Left cardiac atrium (tissue), 4 donors: ENCODE measurements around the gene KCNMB3. TPM values are rescaled to one million over a fixed set of nuclear protein-coding genes. Genes with fewer than 3 reads are reported as not detected.
A peak's percentile ranks its signal among the peaks of the same experiment; 100 is the strongest.
"Not testable (repeated sequence)": the region's sequence is repeated elsewhere in the genome, so short reads cannot be mapped to it uniquely, and the experiment has no call there.

Source experiments
- ATAC-seq, 2 donors: fragments of 200-7000 bp; cut with Tn5 transposase; one replicate each; pipeline ENCODE4 v1.9.1; 2020; ENCODE audit warnings: mild to moderate bottlenecking in 2 of 2, moderate library complexity in 2 of 2
- DNase-seq: peaks from one replicate; pipeline ENCODE4 v3.0.0-alpha.2; 2020
- intact Hi-C, 2 donors: fragments of 100-400 bp; cut with DNase I; formaldehyde crosslinking; loops; one replicate each; pipeline versions ENCODE4 v1.14.1 to v1.15.1; 2022 to 2023
- total RNA-seq, 2 donors: library from RNA; stranded (reverse); fragmentation: NEBNext Ultra II Directional; extraction: Animal tissue kit (Norgen Biotek cat#: 25700); gene quantifications; one replicate each; pipeline ENCODE4 v1.2.1, GENCODE V29; 2021
- donor health status: DM: no; HTN: yes; CAD: no.
- donor health status: DM: no; HTN: yes; CAD: no; lungs with severe emphysema.
- donor health status: DM: yes; HTN: yes; CAD: no.
- donor health status: Dilated cardiomyopathy.

KCNMB3 gene
- total RNA-seq, 2 donors from 2014 or later: 1.5 to 2.1 TPM

DNA sequence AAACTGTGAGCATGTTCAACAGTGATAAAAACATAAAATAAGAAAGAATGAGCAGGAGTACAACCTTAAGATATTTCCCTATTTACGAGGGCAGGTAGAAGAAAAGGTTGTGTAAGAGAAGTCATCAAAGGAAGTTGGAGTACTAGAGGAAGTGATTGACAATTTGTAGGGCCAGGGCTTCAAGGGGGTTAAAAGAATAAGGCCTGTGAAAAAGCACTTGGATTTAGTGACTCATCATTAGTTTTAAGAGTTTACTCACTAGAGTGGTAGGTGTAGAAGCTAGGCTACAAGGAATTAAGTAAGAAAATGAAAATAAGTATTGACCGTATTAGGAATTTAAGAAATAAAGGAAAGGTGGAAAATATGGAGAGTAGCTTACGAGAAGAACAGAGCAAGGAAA, 23.6 kb downstream of the KCNMB3 start:
- ATAC-seq: no peak
- DNase-seq: no peak
- intact Hi-C loops: no loop called here

DNA sequence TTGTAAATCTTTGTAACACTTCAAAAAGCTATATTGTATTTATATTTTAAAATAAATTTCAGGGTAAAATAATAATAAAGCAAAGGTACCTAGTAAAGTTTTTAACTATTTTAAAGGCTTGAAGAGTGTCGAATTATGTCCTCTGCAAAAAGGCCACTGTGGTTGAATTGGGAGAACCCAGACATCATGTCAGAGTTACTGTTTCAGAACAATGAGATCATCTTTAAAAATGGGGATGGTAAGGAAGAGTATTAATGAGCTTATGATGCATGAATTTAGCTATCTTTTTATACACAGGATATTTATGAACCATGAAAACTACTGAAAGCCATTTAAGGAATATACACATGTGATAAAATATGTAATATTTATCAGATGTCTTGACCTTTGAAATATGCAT, 26.3 kb downstream of the KCNMB3 start:
- no peak for ATAC-seq
- no peak for DNase-seq
- intact Hi-C loops: no loop called here

DNA sequence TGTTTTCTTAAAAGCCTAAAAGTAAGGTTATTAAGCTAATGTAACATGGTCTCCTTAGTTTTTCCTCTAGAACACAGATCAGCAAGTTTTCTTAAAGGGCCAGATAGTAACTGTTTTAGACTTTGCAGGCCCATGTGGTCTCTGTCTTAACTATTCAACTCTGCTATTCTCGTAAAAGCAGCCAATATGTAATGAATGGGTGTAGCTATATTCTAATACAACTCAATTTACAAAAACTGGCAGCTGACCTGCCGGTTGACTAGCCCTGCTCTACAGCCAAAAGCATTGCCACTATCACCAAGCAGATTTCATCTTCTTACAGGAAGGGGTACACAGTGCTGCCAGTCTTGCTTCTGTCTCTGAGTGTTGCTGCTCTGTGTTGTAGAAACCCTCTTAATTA, 27.4 kb downstream of the KCNMB3 start:
- intact Hi-C loops: no loop called here
- DNase-seq: no peak
- ATAC-seq: no peak

DNA sequence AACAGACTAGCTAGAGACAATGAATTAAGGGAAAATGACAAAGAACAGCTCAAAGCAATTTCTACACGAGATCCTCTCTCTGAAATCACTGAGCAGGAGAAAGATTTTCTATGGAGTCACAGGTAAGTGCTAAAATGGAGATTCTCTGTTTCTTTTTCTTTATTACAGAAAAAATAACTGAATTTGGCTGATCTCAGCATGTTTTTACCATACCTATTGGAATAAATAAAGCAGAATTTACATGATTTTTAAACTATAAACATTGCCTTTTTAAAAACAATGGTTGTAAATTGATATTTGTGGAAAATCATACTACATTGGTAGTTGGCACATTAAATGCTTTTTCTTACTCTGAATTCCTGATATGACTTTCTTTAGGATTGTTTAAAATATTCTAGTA, 32.7 kb downstream of the KCNMB3 start:
- ATAC-seq, DNase-seq, intact Hi-C loops: not testable (repeated sequence)

DNA sequence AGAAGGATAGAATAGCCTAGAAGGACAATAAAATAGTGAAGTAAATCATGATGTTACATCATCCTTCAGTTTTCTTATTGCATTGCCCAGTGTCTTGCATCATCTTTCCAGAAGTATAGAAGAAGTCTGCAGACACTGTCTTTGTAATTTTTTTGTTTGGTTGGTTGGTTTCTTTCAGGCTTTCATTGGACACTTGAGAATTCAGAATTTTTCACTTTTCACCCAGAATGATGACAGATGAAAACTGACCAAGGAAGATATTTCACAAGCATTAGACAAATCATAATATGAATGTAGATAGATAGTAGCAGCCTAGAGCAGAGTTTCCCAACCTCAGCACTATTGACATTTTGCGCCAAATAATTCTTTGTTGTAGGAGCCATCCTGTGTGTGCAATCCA, 35.4 kb downstream of the KCNMB3 start:
- intact Hi-C loops, DNase-seq, ATAC-seq: not testable (repeated sequence)

DNA sequence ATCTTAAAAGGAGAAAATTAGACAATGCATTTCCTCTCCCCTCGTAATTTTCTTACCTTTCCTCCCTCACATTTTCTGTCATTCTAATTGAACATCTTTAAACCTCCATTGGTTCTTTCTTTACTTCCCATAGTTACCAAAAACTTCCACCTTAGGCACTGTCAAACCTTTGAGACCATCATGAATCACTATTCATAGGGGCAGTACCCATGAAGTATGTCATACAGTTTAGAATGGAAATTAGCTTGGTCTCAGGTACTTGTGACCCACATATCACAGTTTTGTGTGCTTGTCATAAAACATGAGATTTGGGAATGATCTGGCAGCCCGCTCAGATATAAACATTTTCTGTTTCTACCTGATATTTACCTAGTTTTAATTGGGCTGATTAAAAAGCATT, 50.1 kb downstream of the KCNMB3 start:
- no peak for ATAC-seq
- intact Hi-C loops: no loop called here
- no peak for DNase-seq

DNA sequence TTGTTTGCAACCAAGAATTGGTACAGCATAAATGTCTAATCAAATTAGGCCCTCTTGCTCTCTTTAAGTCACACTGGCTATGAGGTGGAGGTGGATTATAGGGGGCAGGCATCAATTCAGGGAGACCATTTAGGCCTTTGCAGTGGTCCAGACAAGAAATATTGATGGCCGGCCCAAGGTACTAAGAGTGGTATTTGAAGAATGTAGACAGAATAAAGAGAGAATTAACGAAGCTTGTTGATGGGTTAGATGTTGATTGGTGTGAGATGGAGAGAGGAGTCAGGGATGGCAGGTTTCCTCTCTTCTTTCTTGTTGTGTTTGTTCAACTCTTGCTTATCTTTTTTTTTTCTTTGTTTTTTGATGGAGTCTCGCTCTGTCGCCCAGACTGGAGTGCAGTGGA, 54.2 kb downstream of the KCNMB3 start:
- intact Hi-C loops: loop anchor here in 1 of 2 donors (5.0 kb wide), 1 partner anchor 49 kb away; the partner anchor contains the start of gene PIK3CA
- ATAC-seq: no peak
- no peak for DNase-seq

DNA sequence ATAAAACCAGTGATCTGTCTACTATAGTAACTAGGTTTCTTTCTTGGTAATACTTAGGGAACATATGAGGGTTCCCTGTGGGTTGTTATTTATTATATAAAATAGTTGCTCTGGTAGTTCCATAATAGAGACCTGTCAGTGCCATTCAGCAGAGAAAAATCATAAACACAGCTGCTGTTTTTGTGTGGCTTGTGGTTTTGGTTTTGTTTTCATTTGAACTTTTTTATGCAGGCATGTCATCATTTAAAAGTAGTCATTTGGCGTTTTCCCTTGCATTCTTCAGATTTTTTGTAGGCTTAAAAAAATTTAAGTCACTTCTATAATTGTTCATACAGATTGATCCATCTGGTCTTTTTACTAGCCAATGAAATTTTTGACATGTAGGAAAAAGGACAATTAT, 54.8 kb downstream of the KCNMB3 start:
- intact Hi-C loops: loop anchor here in 1 of 2 donors (5.0 kb wide), 1 partner anchor 49 kb away; the partner anchor contains the start of gene PIK3CA
- no peak for ATAC-seq
- no peak for DNase-seq

DNA sequence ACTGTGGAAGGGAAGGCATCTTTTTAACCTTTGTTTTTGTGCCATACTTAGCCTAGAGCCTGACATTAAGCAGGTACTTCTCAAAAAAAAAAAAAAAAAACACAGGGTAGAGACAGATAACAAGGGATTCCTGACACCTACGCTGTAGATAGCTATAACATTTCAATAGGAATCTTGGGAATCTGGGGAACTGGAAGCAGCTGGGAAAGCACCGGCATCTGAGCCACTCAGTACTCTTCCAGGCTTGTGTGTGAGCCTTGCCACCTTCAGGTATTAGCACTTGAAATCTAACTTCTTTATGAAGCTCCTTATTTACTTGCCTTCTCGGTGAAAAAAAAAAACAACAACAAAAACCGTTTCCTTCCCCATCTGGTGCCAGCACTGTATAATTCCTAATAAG, 56.0 kb downstream of the KCNMB3 start:
- peak in 1 of 2 donors; percentile 34 for ATAC-seq
- intact Hi-C loops: loop anchor here in 1 of 2 donors (5.0 kb wide), 1 partner anchor 48 kb away; the partner anchor contains the start of gene PIK3CA
- DNase-seq: no peak

Other genes with a start within 250 kb of the KCNMB3 start
- 10 to 100 TPM; 13.9 to 17.1 TPM for gene ZMAT3, start 179.3 kb downstream of the KCNMB3 start, total RNA-seq
- gene PIK3CA, start 102.8 kb downstream of the KCNMB3 start, total RNA-seq: 10 to 100 TPM; 22.0 to 23.1 TPM
- gene ZNF639, start 71.9 kb upstream of the KCNMB3 start, total RNA-seq: 10 to 100 TPM; 23.5 to 39.4 TPM
- 10 to 100 TPM; 68.4 to 86.1 TPM for gene MFN1, start 96.6 kb upstream of the KCNMB3 start, total RNA-seq
- 10 to 100 TPM; 17.0 to 41.2 TPM for gene GNB4, start 200.4 kb upstream of the KCNMB3 start, total RNA-seq